ENCODE results near the gene TMEM87A.

DNA sequence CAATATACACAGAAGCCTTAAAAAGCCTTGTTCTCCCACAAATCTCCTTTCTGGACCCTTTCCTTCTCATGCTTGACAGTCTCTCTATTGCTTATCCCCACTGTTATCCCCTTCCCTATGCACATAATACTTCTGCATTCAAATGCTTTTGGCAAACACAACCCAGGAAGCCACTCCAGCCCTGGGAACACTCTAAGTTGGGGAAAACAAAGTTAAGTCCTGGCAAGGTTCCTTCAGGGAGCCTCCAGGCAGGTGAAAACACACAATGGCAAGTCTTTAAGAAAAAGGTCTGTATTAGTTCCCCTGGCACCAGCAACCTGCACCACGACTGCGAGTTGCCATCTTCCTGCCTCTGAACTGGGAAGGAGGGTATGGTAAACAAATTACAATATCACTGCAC is 19.9 kb downstream of the TMEM87A start:
- TF ChIP-seq, protein P1, sequence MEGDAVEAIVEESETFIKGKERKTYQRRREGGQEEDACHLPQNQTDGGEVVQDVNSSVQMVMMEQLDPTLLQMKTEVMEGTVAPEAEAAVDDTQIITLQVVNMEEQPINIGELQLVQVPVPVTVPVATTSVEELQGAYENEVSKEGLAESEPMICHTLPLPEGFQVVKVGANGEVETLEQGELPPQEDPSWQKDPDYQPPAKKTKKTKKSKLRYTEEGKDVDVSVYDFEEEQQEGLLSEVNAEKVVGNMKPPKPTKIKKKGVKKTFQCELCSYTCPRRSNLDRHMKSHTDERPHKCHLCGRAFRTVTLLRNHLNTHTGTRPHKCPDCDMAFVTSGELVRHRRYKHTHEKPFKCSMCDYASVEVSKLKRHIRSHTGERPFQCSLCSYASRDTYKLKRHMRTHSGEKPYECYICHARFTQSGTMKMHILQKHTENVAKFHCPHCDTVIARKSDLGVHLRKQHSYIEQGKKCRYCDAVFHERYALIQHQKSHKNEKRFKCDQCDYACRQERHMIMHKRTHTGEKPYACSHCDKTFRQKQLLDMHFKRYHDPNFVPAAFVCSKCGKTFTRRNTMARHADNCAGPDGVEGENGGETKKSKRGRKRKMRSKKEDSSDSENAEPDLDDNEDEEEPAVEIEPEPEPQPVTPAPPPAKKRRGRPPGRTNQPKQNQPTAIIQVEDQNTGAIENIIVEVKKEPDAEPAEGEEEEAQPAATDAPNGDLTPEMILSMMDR (IDR thresholded peaks at IDR 0.05), result no peak
- TF ChIP-seq POLR2A (IDR thresholded peaks at IDR 0.05), result no peak
- no peak for TF ChIP-seq EP300 (IDR thresholded peaks at IDR 0.05)
